AG04449 (cell line): ENCODE results near the gene RPN2.

Experiments
- CTCF ChIA-PET: fragments of 350-600 bp; formaldehyde crosslinking; extraction: SDS; loops from one replicate; lab custom pipeline; 2021; ENCODE audit warnings: antibody characterized with exemption; lab: Yijun Ruan, JAX
- POLR2A ChIA-PET: fragments of 400-600, 350-600 bp; formaldehyde crosslinking; extraction: SDS; loops from one replicate; lab custom pipeline; 2020; ENCODE audit warnings: antibody characterized with exemption, inconsistent platforms; lab: Yijun Ruan, JAX
- DNase-seq: peaks from one replicate; pipeline ENCODE4 v3.0.0-alpha.2; 2010; ENCODE audit warnings: low read depth, low spot score
- H3K4me3 ChIP-seq: 2 replicates; pipeline ENCODE4 v1.5.1; 2011; ENCODE audit warnings: low read depth, mild to moderate bottlenecking, control low read depth, low read length
- TF ChIP-seq, protein P1 (sequence below): IDR thresholded peaks from one replicate; pipeline ENCODE4 v1.5.1; 2011; ENCODE audit warnings: mild to moderate bottlenecking, moderate library complexity, low read length, control low read depth, inconsistent platforms; ENCODE audit not compliant: insufficient read depth; ENCODE audit errors: missing control alignments

RPN2 gene

DNA sequence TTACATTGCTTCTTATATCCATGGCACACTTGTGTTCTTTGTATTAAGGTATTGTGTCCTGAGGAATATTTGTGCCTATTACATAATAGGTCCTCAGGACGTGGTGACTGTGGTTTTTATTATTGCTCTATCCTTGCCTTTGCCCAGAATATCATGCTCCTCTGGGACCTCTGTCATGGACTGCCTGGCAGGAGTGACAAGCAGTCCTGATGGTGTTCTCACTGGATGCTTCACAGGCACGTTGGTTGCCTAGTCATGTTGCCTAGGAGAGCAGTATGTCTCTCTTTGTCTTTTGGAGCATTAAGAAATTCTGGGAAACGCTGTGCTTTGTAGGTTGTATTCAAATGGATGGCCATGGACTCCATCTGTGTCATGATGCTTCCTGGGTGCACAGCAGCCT, 24.9 kb downstream of the RPN2 start:
- no peak for DNase-seq
- POLR2A ChIA-PET = no interaction called here
- no peak overlapping the region for H3K4me3 ChIP-seq
- CTCF ChIA-PET = interaction anchor here (0.9 to 7.5 kb wide), 7 partner anchors 9 to 331 kb away, joined by 3 to 102 read pairs (median 9); no protein-coding TSS in a partner anchor
- TF ChIP-seq, protein P1, sequence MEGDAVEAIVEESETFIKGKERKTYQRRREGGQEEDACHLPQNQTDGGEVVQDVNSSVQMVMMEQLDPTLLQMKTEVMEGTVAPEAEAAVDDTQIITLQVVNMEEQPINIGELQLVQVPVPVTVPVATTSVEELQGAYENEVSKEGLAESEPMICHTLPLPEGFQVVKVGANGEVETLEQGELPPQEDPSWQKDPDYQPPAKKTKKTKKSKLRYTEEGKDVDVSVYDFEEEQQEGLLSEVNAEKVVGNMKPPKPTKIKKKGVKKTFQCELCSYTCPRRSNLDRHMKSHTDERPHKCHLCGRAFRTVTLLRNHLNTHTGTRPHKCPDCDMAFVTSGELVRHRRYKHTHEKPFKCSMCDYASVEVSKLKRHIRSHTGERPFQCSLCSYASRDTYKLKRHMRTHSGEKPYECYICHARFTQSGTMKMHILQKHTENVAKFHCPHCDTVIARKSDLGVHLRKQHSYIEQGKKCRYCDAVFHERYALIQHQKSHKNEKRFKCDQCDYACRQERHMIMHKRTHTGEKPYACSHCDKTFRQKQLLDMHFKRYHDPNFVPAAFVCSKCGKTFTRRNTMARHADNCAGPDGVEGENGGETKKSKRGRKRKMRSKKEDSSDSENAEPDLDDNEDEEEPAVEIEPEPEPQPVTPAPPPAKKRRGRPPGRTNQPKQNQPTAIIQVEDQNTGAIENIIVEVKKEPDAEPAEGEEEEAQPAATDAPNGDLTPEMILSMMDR = no peak

DNA sequence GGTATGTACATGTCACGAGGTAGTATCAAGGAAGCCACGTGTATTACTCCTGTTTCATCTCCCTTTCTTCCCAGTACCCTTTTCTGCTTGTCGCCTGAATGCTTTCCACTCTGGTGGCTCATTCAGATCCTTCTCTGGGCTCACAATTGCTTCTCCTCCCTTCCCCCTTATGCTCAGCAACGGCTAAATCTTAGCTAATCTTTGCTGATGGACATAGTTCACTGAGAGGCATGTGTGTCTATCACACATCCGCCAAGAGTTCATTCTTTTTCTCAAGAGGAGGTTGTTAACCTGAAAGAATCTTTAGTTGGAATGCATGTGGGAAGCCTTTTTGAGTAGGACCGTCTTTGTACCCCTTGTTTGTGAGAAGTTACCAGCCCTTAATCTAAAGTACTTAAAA, 26.0 kb downstream of the RPN2 start:
- ChIA-PET CTCF (interaction anchor here (0.9 to 7.5 kb wide), 6 partner anchors 9 to 330 kb away, joined by 3 to 102 read pairs (median 14); no protein-coding TSS in a partner anchor), POLR2A (no interaction called here)
- TF ChIP-seq, protein P1 = no peak

DNA sequence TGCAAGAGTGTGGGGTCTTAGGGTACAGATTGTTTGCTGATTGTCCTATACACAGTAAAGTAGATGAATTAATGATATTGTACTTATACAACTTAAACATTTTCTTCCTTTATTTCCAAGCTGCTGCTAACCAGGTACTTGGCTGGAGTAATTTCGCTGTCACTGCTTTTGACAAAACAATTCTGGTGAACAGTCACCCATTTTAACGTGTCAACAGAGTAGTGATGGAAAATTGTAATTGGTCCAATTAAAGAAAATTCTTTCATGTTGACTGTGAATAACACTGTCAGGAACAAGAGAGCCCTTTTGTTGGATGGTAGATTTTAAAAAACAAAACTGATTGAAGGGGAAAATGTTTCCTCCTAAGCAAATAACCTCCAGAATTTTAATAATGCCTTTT, 26.7 kb downstream of the RPN2 start:
- ChIA-PET POLR2A (no interaction called here), CTCF (interaction anchor here (0.7 to 7.5 kb wide), 5 partner anchors 9 to 328 kb away, joined by 3 to 102 read pairs (median 23); no protein-coding TSS in a partner anchor)
- TF ChIP-seq, protein P1 = no peak
- H3K4me3 ChIP-seq = no peak overlapping the region
- no peak for DNase-seq

More for the DNA sequence above, 26.0 kb downstream of the RPN2 start:
- DNase-seq = no peak
- no peak overlapping the region for H3K4me3 ChIP-seq

DNA sequence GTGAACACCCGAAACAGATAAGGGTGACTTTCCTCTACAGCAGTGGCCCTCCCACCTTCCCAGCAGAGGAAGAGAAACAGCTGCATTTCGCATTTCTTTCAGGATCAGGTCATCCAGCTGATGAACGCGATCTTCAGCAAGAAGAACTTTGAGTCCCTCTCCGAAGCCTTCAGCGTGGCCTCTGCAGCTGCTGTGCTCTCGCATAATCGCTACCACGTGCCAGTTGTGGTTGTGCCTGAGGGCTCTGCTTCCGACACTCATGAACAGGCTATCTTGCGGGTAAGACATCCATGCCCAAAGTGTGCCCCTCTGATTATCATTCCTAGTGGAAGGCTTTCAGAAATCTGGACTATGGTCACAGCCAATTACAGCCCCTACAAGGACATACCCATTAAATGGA, 28.0 kb downstream of the RPN2 start:
- ChIA-PET CTCF (no interaction called here), POLR2A (no interaction called here)
- no peak for DNase-seq
- no peak overlapping the region for H3K4me3 ChIP-seq
- TF ChIP-seq, protein P1 = no peak

DNA sequence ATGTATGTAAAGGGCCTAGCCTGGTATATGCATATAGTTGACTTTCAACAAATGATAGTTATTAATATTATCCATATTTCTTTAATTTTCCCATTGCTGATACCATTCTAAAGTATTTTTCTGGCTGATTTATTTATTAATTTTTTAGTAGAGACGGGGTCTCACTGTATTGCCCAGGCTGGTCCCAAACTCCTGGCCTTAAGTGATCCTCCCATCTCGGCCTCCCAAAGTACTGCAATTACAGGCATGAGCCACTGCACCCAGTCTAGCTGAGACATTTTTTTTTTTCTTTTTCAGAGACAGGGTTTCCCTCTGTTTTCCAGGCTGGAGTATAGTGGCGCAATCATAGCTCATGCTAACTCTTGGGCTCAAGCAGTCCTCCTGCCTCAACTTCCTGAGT, 30.1 kb downstream of the RPN2 start:
- ChIA-PET POLR2A (no interaction called here), CTCF (interaction anchor here (1.2 to 2.2 kb wide), 4 partner anchors 12 to 18 kb away, joined by 3 to 6 read pairs (median 4); no protein-coding TSS in a partner anchor)

DNA sequence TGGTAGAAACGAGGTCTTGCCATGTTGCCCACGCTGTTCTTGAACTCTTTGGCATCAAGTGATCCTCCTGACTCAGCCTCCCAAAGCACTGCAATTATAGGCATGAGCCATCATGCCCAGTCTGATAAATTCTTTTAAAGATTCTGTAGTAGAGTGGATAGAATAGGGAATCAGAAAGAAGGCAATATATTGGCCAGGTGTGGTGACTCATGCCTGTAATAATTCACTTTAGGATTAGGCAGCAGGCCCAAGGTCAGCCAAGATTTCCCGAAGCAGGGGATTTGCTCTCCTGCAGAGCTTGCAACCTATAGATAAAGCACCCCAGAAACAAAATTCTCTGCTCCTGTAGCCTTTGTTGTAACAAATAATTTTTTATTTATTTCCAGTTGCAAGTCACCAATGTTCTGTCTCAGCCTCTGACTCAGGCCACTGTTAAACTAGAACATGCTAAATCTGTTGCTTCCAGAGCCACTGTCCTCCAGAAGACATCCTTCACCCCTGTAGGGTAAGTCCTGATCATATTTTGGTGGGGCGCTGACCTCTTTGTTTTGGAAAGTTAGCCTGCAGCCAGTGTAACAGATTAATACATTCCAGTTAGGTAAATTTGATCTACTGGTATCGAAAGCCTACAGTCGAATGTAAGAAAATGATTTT, 30.7 kb downstream of the RPN2 start:
- ChIA-PET POLR2A (no interaction called here), CTCF (interaction anchor here (1.1 to 2.2 kb wide), 4 partner anchors 11 to 18 kb away, joined by 3 to 6 read pairs (median 4); no protein-coding TSS in a partner anchor)
- no peak for DNase-seq
- H3K4me3 ChIP-seq = no peak overlapping the region
- TF ChIP-seq, protein P1 = no peak

More for the DNA sequence above, 30.1 kb downstream of the RPN2 start:
- no peak overlapping the region for H3K4me3 ChIP-seq
- no peak for DNase-seq
- TF ChIP-seq, protein P1 = no peak
